GM12892 (cell line): ENCODE results near the gene LARP6.

Source experiments
- POLR2A ChIP-seq: IDR thresholded peaks from 2 replicates; pipeline ENCODE4 v1.6.1; 2011; ENCODE audit warnings: low read depth, low read length, control low read depth
- POLR2AphosphoS5 ChIP-seq: IDR thresholded peaks from 2 replicates; pipeline ENCODE4 v1.6.1; 2011; ENCODE audit warnings: low read depth, low read length, control low read depth
- TAF1 ChIP-seq: IDR thresholded peaks from 2 replicates; pipeline ENCODE4 v1.6.1; 2011; ENCODE audit warnings: low read depth, mild to moderate bottlenecking, control low read depth, low read length, borderline replicate concordance

- no peak for TF ChIP-seq POLR2A
- TF ChIP-seq POLR2AphosphoS5 = no peak
- TF ChIP-seq TAF1 = no peak
These were observed 51.3 kb downstream of the LARP6 start for GRCh38 chr15:70802629-70803028.
